DMS 273 (cell line): ENCODE results near the gene LRRFIP1.

Source experiments
- DNase-seq: peaks from one replicate; lab custom pipeline; 2025; ENCODE audit not compliant: unreplicated experiment; lab: John Stamatoyannopoulos, UW

LRRFIP1 gene

DNA sequence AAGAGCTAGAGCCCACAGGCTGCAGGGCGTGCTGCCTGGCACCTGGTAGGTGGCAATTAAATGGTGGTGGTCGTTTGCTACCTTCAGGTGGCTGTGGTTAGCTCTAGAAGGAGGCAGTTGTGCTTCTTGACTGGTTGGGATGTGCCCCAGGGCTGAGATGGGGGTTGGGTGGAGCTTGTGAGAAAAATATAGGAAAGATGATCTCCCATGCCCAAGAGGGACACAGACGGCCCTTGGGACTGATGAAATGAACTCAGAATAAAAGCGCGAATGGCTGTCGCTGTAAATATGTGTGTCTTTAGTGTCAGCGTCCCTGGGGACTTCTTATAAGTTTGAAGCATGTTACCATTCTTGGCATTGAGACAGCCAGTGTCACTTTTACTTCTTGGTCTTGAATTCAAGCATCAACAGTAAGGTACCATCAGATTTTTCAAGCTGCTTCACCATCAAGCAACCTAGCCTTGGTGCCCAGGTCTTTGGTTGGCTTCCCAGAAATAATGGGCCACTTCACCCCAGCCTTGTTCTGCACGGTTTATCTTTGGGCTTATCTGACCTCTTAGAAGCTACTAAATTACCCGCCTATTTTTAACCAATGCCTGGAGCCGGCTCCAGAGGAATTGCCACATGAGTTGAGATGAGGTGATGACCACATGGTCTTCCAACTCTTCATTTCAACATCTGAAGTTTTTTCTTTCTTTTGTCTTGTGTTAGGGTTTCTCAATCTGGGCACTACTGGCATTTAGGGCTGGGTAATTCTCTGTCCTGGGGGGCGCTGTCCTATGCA, 11.9 kb downstream of the LRRFIP1 start:
- no peak for DNase-seq

DNA sequence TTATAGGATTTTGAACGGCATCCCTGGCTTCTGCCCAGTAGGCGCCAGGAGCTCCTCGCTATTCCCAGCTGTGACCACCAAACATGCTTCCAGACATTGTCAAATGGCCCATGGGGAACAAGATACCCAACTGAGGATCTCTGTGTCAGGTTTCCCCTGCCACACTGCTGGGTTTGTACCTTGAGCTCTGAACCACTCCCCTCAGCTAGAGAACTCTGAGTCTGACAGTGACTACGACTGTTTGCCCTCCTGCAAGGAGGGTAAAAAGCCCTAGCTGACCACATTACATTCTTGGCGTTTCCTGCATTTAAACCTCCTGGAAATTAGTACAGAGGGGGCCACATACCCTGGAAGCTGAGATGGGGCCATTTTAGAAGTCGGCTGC, 12.4 kb downstream of the LRRFIP1 start:
- no peak for DNase-seq

DNA sequence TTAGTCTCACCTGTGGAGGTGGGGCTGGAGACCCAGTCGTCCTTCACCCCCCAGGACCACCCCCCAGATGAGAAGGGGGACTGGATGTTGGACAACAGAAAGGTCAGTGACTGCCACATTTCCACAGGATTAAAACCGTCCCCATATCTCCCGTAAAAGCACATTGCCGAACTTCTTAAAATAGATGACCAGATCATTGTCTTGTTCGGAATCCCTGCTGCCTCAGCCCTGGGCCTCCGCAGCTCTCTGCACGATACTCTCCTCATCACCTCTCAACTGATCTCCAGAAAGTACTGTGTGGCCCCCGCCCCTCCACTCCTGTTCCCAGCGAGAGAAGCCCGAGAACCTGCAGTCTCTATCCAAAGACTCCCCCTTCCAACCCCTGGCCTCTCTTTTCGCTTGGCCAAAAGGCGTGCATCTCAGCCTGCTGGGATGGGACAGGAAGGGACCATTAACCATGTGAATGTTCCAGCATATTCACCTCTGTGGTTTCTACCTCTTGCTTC, 13.2 kb downstream of the LRRFIP1 start:
- no peak for DNase-seq

DNA sequence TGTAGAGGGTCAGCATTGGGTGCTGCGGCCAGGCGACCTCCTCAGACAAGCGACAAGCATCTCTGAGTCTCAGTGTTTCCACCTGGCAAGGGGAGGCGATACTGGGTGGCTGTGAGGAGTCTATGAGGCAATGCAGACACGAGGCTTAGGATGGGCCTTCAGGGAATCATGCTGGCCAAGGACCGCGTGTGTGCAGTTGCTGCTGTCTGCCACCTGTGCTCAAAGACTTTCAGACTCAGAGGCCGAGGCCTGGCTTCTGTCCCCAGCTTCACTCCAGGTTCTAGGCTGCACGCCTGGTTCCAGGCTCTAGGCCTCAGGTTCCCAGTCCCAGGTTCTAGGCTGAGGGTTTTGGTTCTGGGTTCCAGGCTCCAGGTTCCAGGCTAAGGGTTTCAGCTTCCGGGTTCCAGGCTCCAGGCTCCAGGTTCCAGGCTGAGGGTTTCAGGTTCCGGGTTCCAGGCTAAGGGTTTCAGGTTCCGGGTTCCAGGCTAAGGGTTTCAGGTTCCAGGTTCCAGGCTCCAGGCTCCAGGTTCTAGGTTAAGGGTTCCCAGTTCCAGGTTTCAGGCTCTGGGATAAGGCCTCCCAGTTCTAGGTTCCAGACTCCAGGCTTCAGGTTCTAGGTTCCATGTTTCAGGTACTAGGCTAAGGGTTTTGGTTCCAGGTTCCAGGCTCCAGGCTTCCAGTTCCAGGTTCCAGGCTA, 14.8 kb downstream of the LRRFIP1 start:
- no peak for DNase-seq

DNA sequence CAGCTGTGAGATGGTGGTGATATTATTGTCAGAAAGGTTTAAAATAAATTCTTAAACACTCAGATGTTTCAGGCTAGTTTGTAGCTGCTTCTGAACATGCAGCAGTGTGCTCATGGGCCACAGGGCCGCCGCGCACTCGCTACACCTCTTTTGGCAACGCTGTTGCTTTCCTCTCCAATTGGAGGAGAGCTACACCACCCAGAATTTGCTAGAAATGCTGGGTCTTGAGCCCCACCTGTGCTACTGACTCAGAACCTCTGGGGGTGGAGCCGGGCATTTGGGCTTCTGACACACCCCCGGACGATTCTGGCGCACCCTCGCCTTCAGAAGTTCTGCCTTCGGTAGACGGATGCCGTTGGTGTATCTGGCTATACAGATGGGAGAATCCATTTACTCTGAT, 15.7 kb downstream of the LRRFIP1 start:
- DNase-seq, result no peak

DNA sequence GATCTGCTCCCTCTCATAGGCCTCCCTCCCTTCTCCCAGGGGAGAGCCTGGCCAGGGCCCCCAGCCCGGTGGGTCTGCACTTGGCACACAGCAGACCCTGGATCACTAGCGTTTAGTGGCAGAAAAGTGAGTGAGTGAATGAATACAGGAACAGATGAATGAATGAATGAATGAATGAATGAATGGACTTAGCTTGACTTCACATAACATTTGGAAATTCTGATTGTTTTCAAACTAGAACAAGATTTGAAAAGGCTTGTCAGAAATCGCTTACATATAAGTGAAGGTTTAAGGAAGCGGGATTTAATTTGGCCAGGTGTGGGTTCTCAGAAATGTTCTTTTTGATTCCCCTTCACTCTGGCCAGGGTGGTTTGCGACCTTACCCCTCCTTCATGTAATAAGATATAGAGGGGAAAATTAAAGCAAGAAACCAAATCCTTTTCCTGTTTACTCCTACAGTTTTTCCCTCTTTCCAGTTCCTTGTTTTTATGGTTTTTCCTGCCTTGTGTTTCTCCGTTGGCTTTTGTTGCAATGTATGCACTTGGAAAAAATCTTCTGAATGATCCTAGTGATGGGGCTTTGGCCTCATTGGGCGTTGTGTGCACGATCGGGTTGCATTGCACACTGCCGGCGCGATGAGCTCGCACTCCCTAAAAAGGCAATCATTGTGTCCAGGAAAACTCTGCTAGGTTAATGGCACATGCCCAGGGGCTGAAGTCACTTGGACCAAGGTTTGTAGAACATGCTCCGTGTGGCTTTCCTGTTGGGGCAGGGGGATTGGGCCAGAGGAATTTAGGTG, 16.4 kb downstream of the LRRFIP1 start:
- no peak for DNase-seq

DNA sequence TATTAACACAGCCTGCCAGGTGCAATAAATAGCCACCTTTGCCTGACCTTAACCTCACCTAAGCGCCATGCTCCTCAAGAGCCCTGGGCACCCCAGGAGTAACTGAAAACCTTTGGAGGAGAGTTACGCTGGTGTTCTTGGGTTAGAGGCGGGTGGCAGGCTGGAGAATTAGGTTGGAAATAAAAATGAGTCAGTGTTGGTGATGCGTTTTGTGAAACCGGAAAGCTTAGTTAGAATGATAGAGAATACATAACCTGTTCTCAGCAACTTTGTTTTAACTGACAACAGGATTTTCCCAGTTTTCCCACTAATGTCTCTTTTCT, 17.0 kb downstream of the LRRFIP1 start:
- DNase-seq, result no peak

DNA sequence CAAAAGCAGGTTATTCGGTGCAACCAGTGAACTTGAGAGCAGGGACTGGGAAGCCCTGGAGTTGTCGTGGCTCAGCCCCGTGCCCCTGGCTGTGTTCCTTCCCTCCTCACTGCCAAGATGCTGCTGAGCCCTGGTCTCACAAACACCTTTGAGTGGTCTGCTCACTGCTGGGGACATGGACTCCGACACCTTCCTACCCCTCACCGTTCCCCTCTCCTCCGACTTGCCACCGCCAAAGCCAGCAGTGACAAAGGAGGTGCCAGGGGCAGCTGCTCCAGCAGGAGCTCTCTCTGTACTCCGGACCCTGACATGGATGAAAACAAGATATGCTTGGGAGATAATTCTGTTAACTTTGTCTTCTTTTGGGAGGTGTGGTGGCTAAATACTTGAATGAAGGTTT, 17.9 kb downstream of the LRRFIP1 start:
- no peak for DNase-seq

DNA sequence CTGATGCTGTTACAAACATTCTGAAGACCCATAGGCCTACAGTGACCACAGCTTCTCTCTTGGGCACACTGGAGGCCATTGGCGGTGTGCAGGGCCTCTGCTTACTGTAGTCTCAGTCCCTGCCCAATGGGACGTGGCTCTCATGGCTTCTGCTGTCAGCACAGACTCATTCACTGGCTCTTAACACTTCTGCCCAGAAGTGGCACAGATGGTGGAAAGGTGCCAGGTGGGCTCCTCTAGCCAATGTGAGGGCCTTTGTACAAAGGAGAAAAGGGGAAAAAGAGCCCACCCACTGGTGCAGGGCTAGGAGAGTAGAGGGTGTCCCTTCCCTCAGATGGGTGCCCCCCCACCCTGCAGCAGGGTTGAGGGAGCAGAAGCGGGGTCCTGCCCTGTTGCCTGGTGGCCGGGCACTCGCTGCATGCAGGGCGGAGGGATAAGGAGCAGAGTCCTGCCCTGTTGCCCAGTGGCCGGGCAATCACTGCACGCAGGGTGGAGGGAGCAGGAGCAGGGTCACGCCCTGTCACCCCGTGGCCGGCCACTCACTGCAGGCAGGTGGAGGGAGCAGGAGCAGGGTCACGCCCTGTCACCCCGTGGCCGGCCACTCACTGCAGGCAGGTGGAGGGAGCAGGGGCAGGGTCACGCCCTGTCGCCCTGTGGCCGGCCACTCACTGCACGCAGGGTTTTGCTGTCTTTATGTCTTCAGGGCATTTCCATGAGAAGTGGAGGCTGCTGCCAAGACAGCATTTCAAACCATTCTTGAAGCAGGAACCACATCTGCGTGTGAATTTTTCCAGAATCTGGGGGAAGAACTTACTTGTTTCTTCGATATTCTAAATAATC, 20.0 kb downstream of the LRRFIP1 start:
- no peak for DNase-seq

DNA sequence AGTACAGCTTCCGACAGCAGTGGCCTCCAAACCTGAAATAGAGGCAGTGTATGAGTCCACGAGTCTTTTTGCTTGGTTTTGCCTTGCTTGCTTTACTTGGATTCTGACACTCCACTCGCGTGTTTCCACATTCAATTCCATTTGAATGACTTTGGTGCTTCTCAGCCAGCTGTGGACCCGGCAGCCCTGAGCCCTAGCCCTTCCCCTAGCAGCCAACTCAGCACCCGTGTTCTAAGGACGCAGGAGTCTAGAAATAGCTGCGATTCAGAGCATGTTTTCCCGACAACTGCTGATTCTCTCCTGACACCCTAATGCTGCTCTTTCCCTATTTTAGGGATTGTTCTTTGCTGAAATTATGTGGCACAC, 20.6 kb downstream of the LRRFIP1 start:
- DNase-seq, result no peak

DNA sequence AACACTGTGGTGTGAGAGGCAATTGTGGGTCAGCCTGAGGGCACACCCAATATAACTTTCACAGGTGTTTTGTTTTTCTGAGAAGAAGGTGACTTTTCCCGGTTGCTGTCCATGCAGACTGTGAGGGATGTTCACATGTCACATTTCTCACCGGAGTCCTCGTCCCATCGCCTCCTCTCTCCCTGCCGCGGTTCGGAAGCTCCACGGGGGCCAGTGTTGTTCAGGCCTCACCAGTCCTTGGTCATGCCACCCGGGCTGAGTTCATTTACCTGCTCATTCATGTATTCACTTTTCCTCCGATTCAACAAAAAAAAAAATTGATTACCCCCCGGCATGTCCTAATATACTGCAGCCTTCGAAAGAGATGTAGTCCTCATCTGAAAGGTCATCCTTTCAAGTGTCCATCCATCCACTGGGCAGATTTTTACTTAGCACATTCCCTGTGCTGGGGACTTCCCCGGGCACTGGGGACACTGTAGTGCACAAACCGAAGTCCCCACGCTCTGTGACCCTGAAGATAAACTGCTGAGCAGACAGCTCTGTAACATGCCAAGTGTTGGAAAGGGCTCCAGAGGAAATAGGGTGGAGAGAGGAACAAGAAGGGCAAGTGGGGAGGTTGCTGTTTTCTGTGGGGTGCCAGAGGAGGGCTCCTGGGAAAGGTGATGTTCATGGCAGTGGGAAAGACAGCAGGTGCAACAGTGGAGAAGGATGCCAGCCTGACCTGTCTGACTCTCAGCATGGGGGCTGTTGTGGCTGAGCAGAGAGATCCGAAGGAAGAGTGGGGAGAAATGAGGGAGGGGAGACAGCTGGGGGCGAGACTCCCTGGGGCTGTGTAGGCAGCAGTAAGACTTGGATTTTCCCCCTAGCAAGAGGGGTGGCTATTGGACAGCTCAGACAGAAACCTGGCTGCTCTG, 22.4 kb downstream of the LRRFIP1 start:
- DNase-seq, result no peak

DNA sequence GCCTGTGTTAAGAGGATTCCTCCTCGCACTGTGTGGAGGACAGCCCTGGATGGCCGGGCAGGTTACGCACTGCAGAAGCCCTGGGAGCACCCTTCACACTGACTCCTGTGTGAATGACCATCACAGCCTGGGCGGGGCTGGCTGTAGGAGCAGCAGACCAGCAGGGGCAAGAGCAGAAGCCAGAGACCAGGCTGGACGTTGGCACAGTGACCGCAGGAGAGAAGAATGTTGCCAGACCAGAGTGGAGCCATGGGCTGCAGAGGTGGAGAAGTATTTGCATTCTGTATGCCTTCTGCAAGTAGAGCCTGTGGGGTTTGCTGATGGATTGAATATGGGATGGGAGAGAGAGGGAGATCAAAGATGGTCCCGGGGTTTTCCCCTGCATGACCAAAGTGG, 23.1 kb downstream of the LRRFIP1 start:
- no peak for DNase-seq

DNA sequence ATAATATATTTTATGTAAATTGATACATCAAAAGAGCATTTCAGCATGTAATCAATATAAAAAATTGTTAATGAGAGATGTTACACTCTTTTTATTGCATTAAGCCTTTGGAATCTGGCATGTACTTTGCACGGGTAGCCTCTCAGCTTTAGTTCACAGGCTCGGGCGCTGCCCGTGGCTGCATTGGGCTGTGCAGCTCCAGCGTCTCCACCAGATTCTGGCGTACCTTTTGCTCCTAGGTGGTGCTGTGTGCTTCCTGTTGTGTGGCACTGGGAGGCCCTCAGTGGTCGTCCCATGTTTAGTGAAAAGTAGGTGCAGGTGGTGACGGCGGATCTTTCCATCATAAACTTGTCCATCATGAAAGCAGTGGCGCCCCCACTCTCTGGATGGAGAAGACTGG, 24.4 kb downstream of the LRRFIP1 start:
- DNase-seq, result no peak

DNA sequence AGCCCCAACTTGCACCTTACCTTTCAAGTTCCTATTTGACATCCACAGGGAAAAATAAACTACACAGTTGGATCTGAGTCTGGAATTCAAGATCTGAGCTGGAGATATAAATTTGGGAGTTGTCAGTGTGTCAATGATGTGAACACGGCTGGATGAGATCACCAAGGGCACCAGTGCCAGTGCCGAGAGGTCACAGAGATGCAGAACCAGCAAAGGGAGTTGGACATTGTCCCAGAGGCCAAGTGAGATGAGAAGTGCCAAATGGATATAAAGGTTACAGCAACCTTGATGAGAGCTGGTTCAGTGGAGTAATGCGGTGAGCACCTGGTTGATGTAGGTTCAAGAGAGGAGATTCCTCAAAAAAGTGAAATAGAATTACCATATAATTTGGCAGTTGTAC, 24.8 kb downstream of the LRRFIP1 start:
- DNase-seq, result no peak

DNA sequence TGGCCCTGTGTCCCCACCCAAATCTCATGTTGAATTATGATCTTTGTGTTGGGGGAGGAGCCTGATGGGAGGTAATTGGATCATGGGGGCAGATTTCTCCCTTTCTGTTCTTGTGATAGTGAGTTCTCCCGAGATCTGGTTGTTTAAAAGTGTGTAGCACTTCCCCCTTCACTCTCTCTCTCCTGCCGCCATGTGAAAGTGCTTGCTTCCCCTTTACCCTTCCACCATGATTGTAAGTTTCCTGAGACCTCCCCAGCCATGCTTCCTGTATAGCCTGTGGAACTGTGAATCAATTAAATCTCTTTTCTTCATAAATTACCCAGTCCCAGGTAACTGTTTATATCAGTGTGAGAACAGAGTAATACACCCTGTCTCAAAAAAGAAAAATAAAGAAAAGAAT, 25.5 kb downstream of the LRRFIP1 start:
- no peak for DNase-seq

DNA sequence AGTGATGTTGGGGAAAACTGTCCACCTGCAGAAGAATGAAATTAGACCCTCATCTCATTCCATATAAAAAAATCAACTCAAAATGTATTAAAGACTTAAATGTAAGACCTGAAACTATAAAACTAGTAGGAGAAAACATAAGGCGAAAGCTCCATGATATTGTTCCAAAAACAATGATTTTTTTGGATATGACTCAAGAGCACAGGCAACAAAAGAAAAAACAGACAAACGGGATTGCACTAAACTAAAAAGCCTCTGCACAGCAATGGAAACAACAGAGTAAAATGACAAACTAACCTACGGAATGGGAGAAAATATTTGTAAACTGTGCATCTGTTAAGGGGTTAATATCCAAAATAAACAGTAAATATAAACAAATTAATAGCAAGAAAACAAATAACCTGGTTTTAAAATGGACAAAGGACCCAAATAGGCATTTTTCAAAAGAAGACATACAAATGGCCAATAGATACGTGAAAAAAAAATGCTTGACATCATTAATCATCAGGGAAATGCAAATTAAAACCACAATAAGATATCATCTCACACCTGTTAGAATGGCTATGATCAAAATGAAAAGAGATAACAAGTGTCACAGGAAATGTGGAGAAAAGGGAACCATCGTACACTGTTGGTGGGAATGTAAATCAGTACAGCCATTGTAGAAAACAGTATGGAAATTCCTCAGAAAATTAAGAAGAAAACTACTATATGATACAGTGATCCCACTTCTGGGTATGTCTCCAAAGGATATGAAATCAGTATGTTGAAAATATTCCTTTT, 26.6 kb downstream of the LRRFIP1 start:
- no peak for DNase-seq

DNA sequence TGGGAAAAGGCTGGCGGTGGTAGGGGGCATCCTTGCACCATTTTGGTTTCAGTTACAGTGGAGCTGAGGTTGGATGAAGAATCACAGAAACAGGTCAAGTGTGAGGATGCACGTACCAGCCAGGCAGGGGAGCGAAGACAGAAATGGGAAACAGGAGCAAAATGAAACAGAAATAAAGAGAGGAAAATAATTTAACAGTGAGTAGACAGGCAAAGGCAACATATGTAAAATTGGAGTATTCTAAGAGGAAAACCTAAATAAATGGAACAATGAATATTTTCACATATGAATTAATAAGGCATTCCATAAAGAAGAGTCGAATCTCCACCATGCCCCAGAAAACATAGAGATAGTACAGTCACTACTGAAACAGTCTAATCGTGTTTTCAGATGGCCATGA, 29.7 kb downstream of the LRRFIP1 start:
- no peak for DNase-seq

DNA sequence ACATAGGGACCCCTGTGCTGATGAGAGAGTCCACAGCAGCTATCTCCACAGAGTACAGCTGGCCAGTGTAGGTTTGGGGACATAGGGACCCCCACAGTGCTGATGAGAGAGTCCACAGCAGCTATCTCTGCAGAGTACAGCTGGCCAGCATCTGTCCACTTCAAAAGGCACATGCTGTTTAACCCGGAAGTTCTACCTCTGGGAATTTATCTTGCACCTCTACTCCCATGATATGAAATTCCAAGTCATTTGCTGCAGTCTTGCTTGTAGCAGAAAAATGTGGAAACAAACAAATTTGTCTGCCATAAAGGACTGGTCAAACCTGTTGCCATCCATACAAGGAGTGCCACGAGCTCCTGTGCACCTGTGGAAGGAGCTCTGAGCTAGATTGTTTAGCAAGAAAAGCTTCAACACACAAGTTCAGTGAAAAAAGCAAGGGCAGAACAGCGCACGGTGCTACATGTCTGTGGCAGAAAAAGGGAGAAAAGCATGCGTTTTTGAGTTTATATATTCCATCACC, 33.1 kb downstream of the LRRFIP1 start:
- DNase-seq, result no peak

DNA sequence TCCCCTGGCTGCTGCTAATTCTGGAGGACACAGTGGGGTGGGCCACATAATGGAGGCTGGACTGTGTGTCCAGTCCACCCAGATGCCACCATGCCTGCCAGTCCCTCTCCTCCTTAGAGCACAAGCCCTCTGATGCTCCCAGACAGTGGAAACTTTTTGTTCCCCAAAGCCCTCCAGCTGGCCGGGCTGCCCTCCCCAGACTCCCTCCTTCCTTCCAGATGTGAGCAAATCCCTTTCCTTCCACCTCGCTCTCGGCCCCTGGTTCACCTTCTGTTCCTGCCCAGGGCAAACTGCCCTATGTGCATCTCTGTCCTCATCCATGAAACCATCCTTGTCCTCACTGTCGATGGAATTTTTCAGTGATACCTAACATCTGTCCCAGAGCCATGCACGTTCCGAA, 33.9 kb downstream of the LRRFIP1 start:
- DNase-seq, result no peak
